IMR-90 (cell line): ENCODE measurements around the gene ELL2. TPM values are rescaled to one million over a fixed set of nuclear protein-coding genes. Genes with fewer than 3 reads are reported as not detected.

Experiments
- ATAC-seq: fragments of 200-7000 bp; cut with Tn5 transposase; 2 replicates; pipeline ENCODE4 v1.9.1; 2020; ENCODE audit warnings: low read depth, mild to moderate bottlenecking, moderate library complexity
- BruUV-seq: library from RNA; stranded (reverse); fragments of 400-500 nt; replicated peaks from 2 replicates; lab custom pipeline; 2021; lab: Mats Ljungman, UMichigan
- CTCF ChIA-PET: fragments of 300-600 bp; formaldehyde crosslinking; extraction: SDS; loops from one replicate; lab custom pipeline; 2021; ENCODE audit warnings: antibody characterized with exemption; lab: Yijun Ruan, JAX
- POLR2A ChIA-PET: fragments of 300-600 bp; sonication (Branson Sonifier 250); formaldehyde crosslinking; loops from one replicate; lab custom pipeline; 2022; ENCODE audit warnings: antibody characterized with exemption; ENCODE audit not compliant: unreplicated experiment; lab: Charles Lee
- DNase-seq: peaks from one replicate; pipeline ENCODE4 v3.0.0; 2013
- H2AFZ ChIP-seq: replicated peaks from 2 replicates; pipeline ENCODE3; 2013; ENCODE audit warnings: low read length, mild to moderate bottlenecking; ENCODE audit not compliant: poor library complexity
- H2AK5ac ChIP-seq: 2 replicates; pipeline ENCODE4 v1.6.1; 2013; ENCODE audit warnings: low read depth, low read length, inconsistent platforms
- H2AK9ac ChIP-seq: replicated peaks from 2 replicates; pipeline ENCODE3; 2013; ENCODE audit warnings: mild to moderate bottlenecking, low read depth, low read length, moderate library complexity; ENCODE audit not compliant: poor library complexity
- H2BK120ac ChIP-seq: 2 replicates; pipeline ENCODE4 v1.6.1; 2013; ENCODE audit warnings: low read depth, low read length, inconsistent platforms
- H2BK15ac ChIP-seq: 3 replicates; pipeline ENCODE4 v1.6.1; 2013; ENCODE audit warnings: low read depth, low read length, inconsistent platforms
- H2BK20ac ChIP-seq: 2 replicates; pipeline ENCODE4 v1.6.1; 2013; ENCODE audit warnings: low read depth, mild to moderate bottlenecking, inconsistent platforms, low read length, moderate library complexity
- H2BK5ac ChIP-seq: 2 replicates; pipeline ENCODE4 v1.6.1; 2013; ENCODE audit warnings: mild to moderate bottlenecking, low read depth, low read length, inconsistent platforms; ENCODE audit not compliant: poor library complexity, severe bottlenecking
- H3K14ac ChIP-seq: replicated peaks from 2 replicates; pipeline ENCODE4 v1.6.1; 2013; ENCODE audit warnings: low read depth, low read length, inconsistent platforms
- H3K18ac ChIP-seq: 2 replicates; pipeline ENCODE4 v1.6.1; 2013; ENCODE audit warnings: low read depth, low read length, control low read depth
- H3K23ac ChIP-seq: 2 replicates; pipeline ENCODE4 v1.6.1; 2013; ENCODE audit warnings: low read depth, low read length, inconsistent platforms
- H3K27ac ChIP-seq: 2 replicates; pipeline ENCODE4 v1.5.1; 2013; ENCODE audit warnings: mild to moderate bottlenecking, control low read depth, low read length; ENCODE audit not compliant: insufficient read depth
- H3K27me3 ChIP-seq: 2 replicates; pipeline ENCODE4 v1.6.1; 2013; ENCODE audit warnings: low read length; ENCODE audit not compliant: control insufficient read depth, insufficient read depth
- H3K36me3 ChIP-seq: 2 replicates; pipeline ENCODE4 v1.6.1; 2013; ENCODE audit warnings: low read length, mixed read lengths; ENCODE audit not compliant: control insufficient read depth, insufficient read depth
- H3K4ac ChIP-seq: 2 replicates; pipeline ENCODE4 v1.6.1; 2013; ENCODE audit warnings: low read depth, low read length, inconsistent platforms
- H3K4me1 ChIP-seq: 2 replicates; pipeline ENCODE4 v1.6.1; 2013; ENCODE audit warnings: low read length, mixed read lengths; ENCODE audit not compliant: control insufficient read depth, insufficient read depth
- H3K4me2 ChIP-seq: 2 replicates; pipeline ENCODE4 v1.6.1; 2013; ENCODE audit warnings: low read depth, mild to moderate bottlenecking, control low read depth, low read length, moderate library complexity
- H3K4me3 ChIP-seq: 2 replicates; pipeline ENCODE4 v1.5.1; 2013; ENCODE audit warnings: low read depth, mild to moderate bottlenecking, control low read depth, low read length, moderate library complexity; ENCODE audit not compliant: insufficient read depth
- H3K56ac ChIP-seq: 2 replicates; pipeline ENCODE4 v1.6.1; 2013; ENCODE audit warnings: low read length, inconsistent platforms; ENCODE audit not compliant: insufficient read depth; ENCODE audit errors: extremely low read depth
- H3K79me1 ChIP-seq, 2 experiments: 2 replicates each; pipeline ENCODE4 v1.6.1; 2013; ENCODE audit warnings: low read length in 2 of 2, inconsistent platforms in 1 of 2, low read depth in 1 of 2
- H3K9ac ChIP-seq: 2 replicates; pipeline ENCODE4 v1.6.1; 2013; ENCODE audit warnings: low read depth, low read length, control low read depth
- H3K9me1 ChIP-seq: 2 replicates; pipeline ENCODE4 v1.6.1; 2013; ENCODE audit warnings: low read length, inconsistent platforms; ENCODE audit not compliant: insufficient read depth
- H3K9me3 ChIP-seq: 2 replicates; pipeline ENCODE4 v1.6.1; 2013; ENCODE audit warnings: low read length; ENCODE audit not compliant: control insufficient read depth, insufficient read depth
- H4K20me1 ChIP-seq: 2 replicates; pipeline ENCODE4 v1.6.1; 2013; ENCODE audit warnings: low read length, inconsistent platforms; ENCODE audit not compliant: insufficient read depth
- H4K5ac ChIP-seq: 2 replicates; pipeline ENCODE4 v1.6.1; 2013; ENCODE audit warnings: mild to moderate bottlenecking, low read depth, low read length, control low read depth
- H4K8ac ChIP-seq, 2 experiments: 2 replicates each; pipeline ENCODE4 v1.6.1; 2013; ENCODE audit warnings: low read depth in 2 of 2, low read length in 2 of 2, control low read depth in 1 of 2, inconsistent platforms in 1 of 2
- H4K91ac ChIP-seq: 2 replicates; pipeline ENCODE4 v1.6.1; 2013; ENCODE audit warnings: low read depth, low read length, inconsistent platforms; ENCODE audit not compliant: insufficient read depth
- BHLHE40 ChIP-seq: fragments of 150-350 bp; IDR thresholded peaks from 2 replicates; pipeline ENCODE4 v1.6.1; 2016; ENCODE audit warnings: mild to moderate bottlenecking, low read depth, low read length
- CEBPB ChIP-seq: IDR thresholded peaks from 2 replicates; pipeline ENCODE4 v1.6.1; 2012; ENCODE audit warnings: low read depth, low read length, improper control_type of control experiment
- CHD1 ChIP-seq: IDR thresholded peaks from 2 replicates; pipeline ENCODE4 v1.6.1; 2012; ENCODE audit warnings: low read depth, low read length, improper control_type of control experiment
- CTCF ChIP-seq: conservative IDR thresholded peaks from 2 replicates; pipeline ENCODE4 v1.5.1; 2012; ENCODE audit warnings: mild to moderate bottlenecking, low read depth, low read length, improper control_type of control experiment
- ELK1 ChIP-seq: fragments of 150-350 bp; IDR thresholded peaks from 2 replicates; pipeline ENCODE4 v1.6.1; 2016; ENCODE audit warnings: low read depth, mild to moderate bottlenecking, low read length, moderate library complexity, borderline replicate concordance
- FOS ChIP-seq: fragments of 150-350 bp; IDR thresholded peaks from 2 replicates; pipeline ENCODE4 v1.6.1; 2016; ENCODE audit warnings: low read depth, low read length
- MAFK ChIP-seq: IDR thresholded peaks from 2 replicates; pipeline ENCODE4 v1.6.1; 2012; ENCODE audit warnings: low read depth, low read length, improper control_type of control experiment
- MAZ ChIP-seq: IDR thresholded peaks from 2 replicates; pipeline ENCODE4 v1.6.1; 2012; ENCODE audit warnings: low read depth, mild to moderate bottlenecking, low read length, improper control_type of control experiment, moderate library complexity, borderline replicate concordance
- MXI1 ChIP-seq: IDR thresholded peaks from 2 replicates; pipeline ENCODE4 v1.6.1; 2012; ENCODE audit warnings: low read depth, mild to moderate bottlenecking, low read length, moderate library complexity, borderline replicate concordance
- NFE2L2 ChIP-seq: fragments of 150-350 bp; IDR thresholded peaks from 2 replicates; pipeline ENCODE4 v1.6.1; 2016; ENCODE audit warnings: low read depth, mild to moderate bottlenecking, low read length
- POLR2A ChIP-seq: IDR thresholded peaks from 2 replicates; pipeline ENCODE4 v1.6.1; 2012; ENCODE audit warnings: mild to moderate bottlenecking, low read depth, low read length
- RAD21 ChIP-seq: IDR thresholded peaks from 2 replicates; pipeline ENCODE4 v1.6.1; 2012; ENCODE audit warnings: low read length, improper control_type of control experiment
- RCOR1 ChIP-seq: IDR thresholded peaks from 2 replicates; pipeline ENCODE4 v1.6.1; 2012; ENCODE audit warnings: mild to moderate bottlenecking, low read length, improper control_type of control experiment; ENCODE audit not compliant: insufficient replicate concordance
- RFX5 ChIP-seq: IDR thresholded peaks from 2 replicates; pipeline ENCODE4 v1.8.0; 2012; ENCODE audit warnings: low read depth, mild to moderate bottlenecking, low read length, moderate library complexity
- SMC3 ChIP-seq: fragments of 150-350 bp; IDR thresholded peaks from 2 replicates; pipeline ENCODE4 v1.6.1; 2016; ENCODE audit warnings: low read depth, mild to moderate bottlenecking, antibody characterized with exemption, low read length, moderate library complexity
- USF2 ChIP-seq: fragments of 150-350 bp; IDR thresholded peaks from 2 replicates; pipeline ENCODE4 v1.6.1; 2017; ENCODE audit warnings: mild to moderate bottlenecking, antibody characterized with exemption, low read length, low read depth
- WGBS, 2 experiments: methylation state at CpG; one replicate each; pipeline versions ENCODE4 v1.1.5 to v1.1.7; 2013; ENCODE audit warnings: missing lambda C conversion rate in 2 of 2; ENCODE audit not compliant: insufficient read length in 1 of 2; ENCODE audit errors: extremely low coverage in 2 of 2; 5-methylcytosine and 5-hydroxymethylcytosine counted together
- dilution Hi-C: fragments of 300-500 bp; cut with HindIII; formaldehyde crosslinking; loops from one replicate; pipeline ENCODE4 v1.14.3; 2018; ENCODE audit warnings: low sequenced_read_pairs; ENCODE audit not compliant: unreplicated experiment
- in situ Hi-C: fragments of 300-500 bp; cut with MboI; formaldehyde crosslinking; loops from 3 replicates; pipeline ENCODE4 v1.14.3; 2019; ENCODE audit warnings: low sequenced_read_pairs, inconsistent platforms, mixed read lengths
- intact Hi-C: fragments of 100-400 bp; cut with micrococcal nuclease; formaldehyde crosslinking; loops from 2 replicates; pipeline ENCODE4 v1.10.0; 2022
- polyA plus RNA-seq, 3 experiments: library from polyadenylated mRNA; depleted of rRNA; stranded (reverse); fragments of >200 nt; gene quantifications; 2 replicates each; pipeline ENCODE4 v1.2.3, GENCODE V29; 2012; ENCODE audit warnings: low replicate concordance in 1 of 3
- total RNA-seq: library from RNA; depleted of rRNA; stranded (reverse); fragments of >200 nt; gene quantifications from 2 replicates; pipeline ENCODE4 v1.2.3, GENCODE V29; 2012

Gene ELL2
- total and polyA plus RNA-seq, 2 of the 4 experiments (the other 2 are of a cell fraction), result 61.4 to 92.5 TPM

GRCh38 chr5:96006291-96006690, 44.6 kb upstream of the ELL2 start:
- no peaks in the 10 kb centered on the region for H4K20me1 ChIP-seq
- H2BK20ac ChIP-seq, result peak overlapping the region; percentile 49; the same call in 1 of the 2 replicates
- H2BK15ac ChIP-seq, result peak overlapping the region; percentile 64; the same call in 2 of the 3 replicates
- H3K4me2 ChIP-seq, result no peak overlapping the region
- no peak overlapping the region for H3K27ac ChIP-seq
- no peak overlapping the region for H3K9ac ChIP-seq
- no peak overlapping the region for H4K5ac ChIP-seq
- no peak overlapping the region for H3K56ac ChIP-seq
- no peak overlapping the region; the same call in 1 of the 2 replicates for H4K91ac ChIP-seq
- no peak overlapping the region for H2BK120ac ChIP-seq
- dilution Hi-C loops (no loop called here), intact Hi-C loops (no loop called here), in situ Hi-C loops (no loop called here)
- no peak overlapping the region for H3K18ac ChIP-seq
- ChIA-PET POLR2A (no interaction called here), CTCF (interaction anchor here (0.7 kb wide), 1 partner anchor 331 kb away, joined by 3 read pairs; no protein-coding TSS in a partner anchor)
- no peaks in the 10 kb centered on the region for H3K9me3 ChIP-seq
- H3K9me1 ChIP-seq, result no peaks in the 10 kb centered on the region
- H2AFZ ChIP-seq, result no peak overlapping the region
- no peak overlapping the region for H3K14ac ChIP-seq
- H3K4me3 ChIP-seq, result no peak overlapping the region
- H2AK9ac ChIP-seq, result no peak overlapping the region
- H3K4ac ChIP-seq, result no peak overlapping the region
- no peak overlapping the region for H3K23ac ChIP-seq
- H2BK5ac ChIP-seq, result no peak overlapping the region
- DNase-seq (no peak), ATAC-seq (no peak)
- no peak overlapping the region for H2AK5ac ChIP-seq
- no TSS peak for BruUV-seq
- no peaks in the 10 kb centered on the region for H3K79me1 ChIP-seq
- H4K8ac ChIP-seq, result no peak overlapping the region
- no CpG with 5 or more reads among the region's 3 CpGs for WGBS, 2 experiments
- no peaks in the 10 kb centered on the region for H3K36me3 ChIP-seq
- TF ChIP-seq SMC3 (no peak), MAZ (no peak), RFX5 (no peak), CHD1 (no peak), RCOR1 (no peak), POLR2A (no peak), CTCF (no peak), MXI1 (no peak), CEBPB (no peak), USF2 (no peak), BHLHE40 (no peak), ELK1 (no peak), NFE2L2 (no peak), MAFK (no peak), RAD21 (no peak), FOS (no peak)
- no peaks in the 10 kb centered on the region for H3K27me3 ChIP-seq
- no peaks in the 10 kb centered on the region for H3K4me1 ChIP-seq
